Panc1 (cell line): Measurements from ENCODE around the gene LRRC25.

Experiments
- CTCF ChIP-seq: fragments of 450-650 bp; IDR thresholded peaks from 2 replicates; pipeline ENCODE4 v1.5.1; 2017; ENCODE audit warnings: mild to moderate bottlenecking
- SIN3A ChIP-seq: IDR thresholded peaks from 2 replicates; pipeline ENCODE4 v1.6.1; 2012; ENCODE audit warnings: low read depth, mild to moderate bottlenecking, low read length, moderate library complexity, borderline replicate concordance; ENCODE audit not compliant: insufficient read depth

- TF ChIP-seq SIN3A (no peak), CTCF (no peak)
These were observed 48.0 kb upstream of the LRRC25 start for GRCh38 chr19:18445262-18445948.
